GM12874 (cell line): ENCODE measurements around the gene NLRP11.
"Not testable (repeated sequence)": the region's sequence is repeated elsewhere in the genome, so short reads cannot be mapped to it uniquely, and the experiment has no call there.

Experiments used
- CTCF ChIP-seq: IDR thresholded peaks from 2 replicates; pipeline ENCODE4 v1.5.1; 2011; ENCODE audit warnings: low read depth, mild to moderate bottlenecking, control low read depth, low read length, moderate library complexity; ENCODE audit not compliant: insufficient read depth

The NLRP11 gene

GRCh38 chr19:55778331-55778730 is 53.5 kb downstream of the NLRP11 start:
- no peak for TF ChIP-seq CTCF

GRCh38 chr19:55777528-55777927 is 54.3 kb downstream of the NLRP11 start:
- no peak for TF ChIP-seq CTCF

GRCh38 chr19:55768818-55769217 is 63.0 kb downstream of the NLRP11 start, which contains the start of gene RFPL4AL1:
Gene RFPL4AL1 (plus strand): TSS chr19:55769118. CDS start chr19:55771805, 2,687 bp downstream.
- not testable (repeated sequence) for TF ChIP-seq CTCF

GRCh38 chr19:55766466-55766865 is 65.3 kb downstream of the NLRP11 start:
- TF ChIP-seq CTCF, result no peak

GRCh38 chr19:55758797-55759196 is 73.0 kb downstream of the NLRP11 start, which contains the start of gene RFPL4A:
Gene RFPL4A (plus strand): TSS chr19:55759097. CDS start chr19:55761801, 2,704 bp downstream.
- TF ChIP-seq CTCF, result not testable (repeated sequence)

GRCh38 chr19:55753401-55753800 is 78.4 kb downstream of the NLRP11 start:
- no peak for TF ChIP-seq CTCF

GRCh38 chr19:55750715-55751114 is 81.1 kb downstream of the NLRP11 start:
- no peak for TF ChIP-seq CTCF
